COLO829 (cell line): ENCODE results near the gene TRIOBP.

Experiments
- DNase-seq: peaks from one replicate; pipeline ENCODE4 v3.0.0; 2012; ENCODE audit warnings: low spot score

TRIOBP gene

GRCh38 chr22:37806409-37807333 lies 109.8 kb downstream of the TRIOBP start:
- no peak for DNase-seq

- DNase-seq: peak; percentile 98
These were observed 110.8 kb downstream of the TRIOBP start, which contains the start of gene GCAT for GRCh38 chr22:37807410-37808293. Gene GCAT, plus strand, starts transcription at chr22:37807934. Its CDS starts 34 bp downstream, at chr22:37807968.

GRCh38 chr22:37808294-37808657 lies 111.4 kb downstream of the TRIOBP start:
- DNase-seq: no peak

- DNase-seq: no peak
These were observed 113.0 kb downstream of the TRIOBP start for GRCh38 chr22:37809672-37810333.

GRCh38 chr22:37811867-37812266 lies 115.0 kb downstream of the TRIOBP start:
- no peak for DNase-seq

GRCh38 chr22:37812869-37813678 lies 116.2 kb downstream of the TRIOBP start:
- no peak for DNase-seq

- DNase-seq: no peak
These were observed 118.7 kb downstream of the TRIOBP start for GRCh38 chr22:37815593-37815992.

GRCh38 chr22:37816543-37817180 lies 119.8 kb downstream of the TRIOBP start:
- no peak for DNase-seq

GRCh38 chr22:37817705-37818408 lies 121.0 kb downstream of the TRIOBP start:
- DNase-seq: peak; percentile 87

GRCh38 chr22:37818409-37819104 lies 121.7 kb downstream of the TRIOBP start:
- no peak for DNase-seq

GRCh38 chr22:37819105-37819433 lies 122.2 kb downstream of the TRIOBP start:
- no peak for DNase-seq

GRCh38 chr22:37820350-37820749 lies 123.5 kb downstream of the TRIOBP start:
- DNase-seq: no peak

GRCh38 chr22:37822079-37822833 lies 125.4 kb downstream of the TRIOBP start:
- DNase-seq: no peak

GRCh38 chr22:37823134-37823985 lies 126.5 kb downstream of the TRIOBP start, which contains the start of gene GALR3:
Gene GALR3, plus strand, starts transcription at chr22:37823382. Its CDS starts 25 bp downstream, at chr22:37823407.
- no peak for DNase-seq

GRCh38 chr22:37824674-37825641 lies 128.1 kb downstream of the TRIOBP start:
- DNase-seq: no peak
